Left ventricle myocardium inferior (tissue), 1 donor: ENCODE results near the gene SH3BGR. TPM values are rescaled to one million over a fixed set of nuclear protein-coding genes. Genes with fewer than 3 reads are reported as not detected.

Source experiments
- DNase-seq: peaks from one replicate; pipeline ENCODE4 v3.0.0-alpha.2; 2020
- H3K27ac ChIP-seq: fragments of 200-600 bp; replicated peaks from 2 replicates; pipeline ENCODE4 v1.8.0; 2021
- H3K27me3 ChIP-seq: fragments of 200-600 bp; 2 replicates; pipeline ENCODE4 v1.8.0; 2021; ENCODE audit warnings: low read depth
- H3K36me3 ChIP-seq: fragments of 200-600 bp; 2 replicates; pipeline ENCODE4 v1.8.0; 2021
- H3K4me1 ChIP-seq: fragments of 200-600 bp; 2 replicates; pipeline ENCODE4 v1.8.0; 2021
- H3K4me3 ChIP-seq: fragments of 200-600 bp; 2 replicates; pipeline ENCODE4 v1.8.0; 2021; ENCODE audit warnings: mild to moderate bottlenecking, moderate library complexity
- H3K9me3 ChIP-seq: fragments of 200-600 bp; replicated peaks from 2 replicates; pipeline ENCODE4 v1.8.0; 2021
- intact Hi-C: fragments of 100-400 bp; cut with micrococcal nuclease; formaldehyde crosslinking; loops from one replicate; pipeline ENCODE4 v1.11.0; 2022
- total RNA-seq: library from RNA; stranded (reverse); fragmentation: NEBNext Ultra II Directional; extraction: Animal tissue kit (Norgen Biotek cat#: 25700); gene quantifications from one replicate; pipeline ENCODE4 v1.2.1, GENCODE V29; 2021
- TF ChIP-seq, protein P1 (sequence below): fragments of 200-600 bp; IDR thresholded peaks from 2 replicates; pipeline ENCODE4 v1.8.0; 2021; ENCODE audit warnings: antibody characterized with exemption, mild to moderate bottlenecking, borderline replicate concordance
- donor health status: DM: no; HTN: yes; CAD: no; lungs with severe emphysema.

Gene SH3BGR
- total RNA-seq, 1 donor from 2014 or later = 103 TPM

- H3K4me3 ChIP-seq = no peak overlapping the region
- intact Hi-C loops = no loop called here
- no peaks in the 10 kb centered on the region for H3K27me3 ChIP-seq
- H3K36me3 ChIP-seq = no peaks in the 10 kb centered on the region
- no peaks in the 10 kb centered on the region for H3K9me3 ChIP-seq
- H3K4me1 ChIP-seq = peaks cover 47% of the 10 kb centered on the region
- TF ChIP-seq, protein P1, sequence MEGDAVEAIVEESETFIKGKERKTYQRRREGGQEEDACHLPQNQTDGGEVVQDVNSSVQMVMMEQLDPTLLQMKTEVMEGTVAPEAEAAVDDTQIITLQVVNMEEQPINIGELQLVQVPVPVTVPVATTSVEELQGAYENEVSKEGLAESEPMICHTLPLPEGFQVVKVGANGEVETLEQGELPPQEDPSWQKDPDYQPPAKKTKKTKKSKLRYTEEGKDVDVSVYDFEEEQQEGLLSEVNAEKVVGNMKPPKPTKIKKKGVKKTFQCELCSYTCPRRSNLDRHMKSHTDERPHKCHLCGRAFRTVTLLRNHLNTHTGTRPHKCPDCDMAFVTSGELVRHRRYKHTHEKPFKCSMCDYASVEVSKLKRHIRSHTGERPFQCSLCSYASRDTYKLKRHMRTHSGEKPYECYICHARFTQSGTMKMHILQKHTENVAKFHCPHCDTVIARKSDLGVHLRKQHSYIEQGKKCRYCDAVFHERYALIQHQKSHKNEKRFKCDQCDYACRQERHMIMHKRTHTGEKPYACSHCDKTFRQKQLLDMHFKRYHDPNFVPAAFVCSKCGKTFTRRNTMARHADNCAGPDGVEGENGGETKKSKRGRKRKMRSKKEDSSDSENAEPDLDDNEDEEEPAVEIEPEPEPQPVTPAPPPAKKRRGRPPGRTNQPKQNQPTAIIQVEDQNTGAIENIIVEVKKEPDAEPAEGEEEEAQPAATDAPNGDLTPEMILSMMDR = no peak
- H3K27ac ChIP-seq = no peak overlapping the region
- DNase-seq = peak; percentile 40
Measured at GRCh38 chr21:39523399-39523798, 71.6 kb downstream of the SH3BGR start.

DNA sequence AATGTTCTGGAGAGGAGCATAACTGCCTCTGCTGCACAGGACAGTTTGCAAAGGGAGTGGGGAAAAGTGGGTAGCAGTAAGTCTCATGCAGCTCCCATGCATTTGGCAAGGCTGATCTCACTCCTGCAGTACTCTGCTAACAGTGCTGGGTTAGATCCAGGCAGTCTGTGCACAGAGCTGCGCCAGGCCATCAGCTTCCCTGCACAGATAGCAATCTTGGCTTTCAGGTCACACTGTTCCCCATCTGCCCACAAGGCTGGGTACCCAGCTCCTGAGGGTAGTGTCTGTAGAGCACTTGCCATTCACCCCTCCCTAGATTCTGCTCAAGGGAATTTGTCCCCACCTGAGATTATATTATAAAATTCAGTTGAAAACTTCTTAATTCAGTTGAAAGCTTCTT is 72.1 kb downstream of the SH3BGR start:
- Histone ChIP-seq H3K4me3 (no peak overlapping the region), H3K4me1 (peaks cover 52% of the 10 kb centered on the region)

DNA sequence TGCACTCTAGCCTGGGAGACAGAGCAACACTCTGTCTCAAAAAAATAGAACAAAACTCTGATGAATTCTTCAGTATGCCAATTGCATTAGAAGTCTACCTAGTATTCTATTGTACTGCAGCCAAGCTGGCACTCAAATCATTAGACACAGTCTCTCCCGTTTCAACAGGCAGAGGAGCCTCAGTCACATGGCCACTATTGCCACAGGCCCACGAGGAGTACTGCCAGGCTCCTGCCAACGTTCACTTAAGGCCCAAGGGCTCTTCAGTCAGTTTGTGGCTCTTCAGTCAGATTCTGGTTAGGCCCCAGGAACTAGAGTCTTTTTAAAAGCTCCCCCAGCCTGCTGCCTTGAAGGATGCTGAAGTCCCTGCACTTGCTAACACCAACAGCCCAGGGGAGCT is 73.4 kb downstream of the SH3BGR start:
- no peaks in the 10 kb centered on the region for H3K36me3 ChIP-seq
- no peaks in the 10 kb centered on the region for H3K9me3 ChIP-seq
- H3K27me3 ChIP-seq = no peaks in the 10 kb centered on the region
- TF ChIP-seq, protein P1 = no peak
- peak; percentile 42 for DNase-seq
- H3K27ac ChIP-seq = peak overlapping the region; percentile 24
- H3K4me3 ChIP-seq = no peak overlapping the region
- intact Hi-C loops = no loop called here
- peaks cover 52% of the 10 kb centered on the region for H3K4me1 ChIP-seq

More for the DNA sequence above, 72.1 kb downstream of the SH3BGR start:
- Histone ChIP-seq H3K27me3 (no peaks in the 10 kb centered on the region), H3K9me3 (no peaks in the 10 kb centered on the region), H3K36me3 (no peaks in the 10 kb centered on the region), H3K27ac (no peak overlapping the region)
- TF ChIP-seq, protein P1 = no peak
- DNase-seq = no peak
- intact Hi-C loops = no loop called here

DNA sequence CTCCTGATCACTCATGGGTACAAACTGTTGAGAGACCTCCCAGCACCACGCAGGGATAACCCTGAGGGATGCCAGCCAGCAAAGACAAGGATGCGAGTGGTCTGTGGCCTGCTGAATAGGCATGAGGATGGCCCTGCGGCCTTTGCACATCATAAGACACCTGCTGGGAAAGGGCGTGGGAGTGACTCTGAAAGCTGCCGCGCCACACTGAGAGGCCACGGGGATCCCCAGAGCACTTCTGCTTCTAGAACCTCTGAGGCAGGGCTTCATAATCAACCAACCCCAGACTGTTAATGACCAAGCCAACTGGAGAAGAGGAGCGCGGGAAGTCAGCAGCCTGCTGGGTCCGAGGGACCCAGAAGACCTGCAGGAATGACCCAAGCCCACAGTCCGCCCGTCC is 73.8 kb downstream of the SH3BGR start:
- no peak overlapping the region for H3K4me3 ChIP-seq
- H3K27me3 ChIP-seq = no peaks in the 10 kb centered on the region
- peaks cover 52% of the 10 kb centered on the region for H3K4me1 ChIP-seq
- no peak overlapping the region for H3K27ac ChIP-seq
- intact Hi-C loops = no loop called here
- TF ChIP-seq, protein P1 = no peak
- no peaks in the 10 kb centered on the region for H3K9me3 ChIP-seq
- no peak for DNase-seq
- no peaks in the 10 kb centered on the region for H3K36me3 ChIP-seq

DNA sequence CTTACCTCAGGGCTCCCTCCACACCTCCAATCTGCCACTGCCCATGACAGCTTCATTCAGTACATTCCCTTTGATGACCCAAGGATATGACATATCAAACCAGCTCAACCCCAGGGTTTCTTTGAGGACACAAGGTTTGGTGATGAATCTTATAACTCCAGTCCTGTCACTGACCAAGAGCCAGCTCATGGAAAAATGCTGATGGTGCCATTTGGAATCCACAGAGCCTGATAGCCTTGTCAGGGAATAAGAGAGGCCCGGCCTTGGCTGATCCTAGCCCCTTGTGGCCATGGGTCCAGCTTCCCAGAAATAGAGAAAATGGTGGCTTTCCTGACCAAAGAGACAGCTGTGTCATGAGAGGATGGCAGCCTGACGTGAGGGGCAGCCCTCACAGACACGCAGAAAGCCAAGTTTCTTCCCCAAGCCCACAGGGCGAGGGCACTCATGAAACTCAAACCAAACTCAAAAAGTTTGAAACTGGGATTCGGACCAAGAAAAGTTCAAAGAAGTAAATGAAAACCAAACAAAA is 75.4 kb downstream of the SH3BGR start:
- TF ChIP-seq, protein P1 = no peak
- Histone ChIP-seq H3K4me3 (no peak overlapping the region), H3K9me3 (no peaks in the 10 kb centered on the region), H3K36me3 (no peaks in the 10 kb centered on the region), H3K27me3 (no peaks in the 10 kb centered on the region), H3K27ac (no peak overlapping the region), H3K4me1 (peaks cover 52% of the 10 kb centered on the region)
- intact Hi-C loops = no loop called here
- DNase-seq = no peak
